T1000 (cell line): ENCODE results near the gene CHFR.
"Not testable (repeated sequence)": the region's sequence is repeated elsewhere in the genome, so short reads cannot be mapped to it uniquely, and the experiment has no call there.

ENCODE experiments used
- DNase-seq: peaks from one replicate; lab custom pipeline; 2025; ENCODE audit warnings: mixed read lengths; lab: John Stamatoyannopoulos, UW

CHFR gene, protein sequence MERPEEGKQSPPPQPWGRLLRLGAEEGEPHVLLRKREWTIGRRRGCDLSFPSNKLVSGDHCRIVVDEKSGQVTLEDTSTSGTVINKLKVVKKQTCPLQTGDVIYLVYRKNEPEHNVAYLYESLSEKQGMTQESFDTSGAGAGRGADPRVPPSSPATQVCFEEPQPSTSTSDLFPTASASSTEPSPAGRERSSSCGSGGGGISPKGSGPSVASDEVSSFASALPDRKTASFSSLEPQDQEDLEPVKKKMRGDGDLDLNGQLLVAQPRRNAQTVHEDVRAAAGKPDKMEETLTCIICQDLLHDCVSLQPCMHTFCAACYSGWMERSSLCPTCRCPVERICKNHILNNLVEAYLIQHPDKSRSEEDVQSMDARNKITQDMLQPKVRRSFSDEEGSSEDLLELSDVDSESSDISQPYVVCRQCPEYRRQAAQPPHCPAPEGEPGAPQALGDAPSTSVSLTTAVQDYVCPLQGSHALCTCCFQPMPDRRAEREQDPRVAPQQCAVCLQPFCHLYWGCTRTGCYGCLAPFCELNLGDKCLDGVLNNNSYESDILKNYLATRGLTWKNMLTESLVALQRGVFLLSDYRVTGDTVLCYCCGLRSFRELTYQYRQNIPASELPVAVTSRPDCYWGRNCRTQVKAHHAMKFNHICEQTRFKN

DNA sequence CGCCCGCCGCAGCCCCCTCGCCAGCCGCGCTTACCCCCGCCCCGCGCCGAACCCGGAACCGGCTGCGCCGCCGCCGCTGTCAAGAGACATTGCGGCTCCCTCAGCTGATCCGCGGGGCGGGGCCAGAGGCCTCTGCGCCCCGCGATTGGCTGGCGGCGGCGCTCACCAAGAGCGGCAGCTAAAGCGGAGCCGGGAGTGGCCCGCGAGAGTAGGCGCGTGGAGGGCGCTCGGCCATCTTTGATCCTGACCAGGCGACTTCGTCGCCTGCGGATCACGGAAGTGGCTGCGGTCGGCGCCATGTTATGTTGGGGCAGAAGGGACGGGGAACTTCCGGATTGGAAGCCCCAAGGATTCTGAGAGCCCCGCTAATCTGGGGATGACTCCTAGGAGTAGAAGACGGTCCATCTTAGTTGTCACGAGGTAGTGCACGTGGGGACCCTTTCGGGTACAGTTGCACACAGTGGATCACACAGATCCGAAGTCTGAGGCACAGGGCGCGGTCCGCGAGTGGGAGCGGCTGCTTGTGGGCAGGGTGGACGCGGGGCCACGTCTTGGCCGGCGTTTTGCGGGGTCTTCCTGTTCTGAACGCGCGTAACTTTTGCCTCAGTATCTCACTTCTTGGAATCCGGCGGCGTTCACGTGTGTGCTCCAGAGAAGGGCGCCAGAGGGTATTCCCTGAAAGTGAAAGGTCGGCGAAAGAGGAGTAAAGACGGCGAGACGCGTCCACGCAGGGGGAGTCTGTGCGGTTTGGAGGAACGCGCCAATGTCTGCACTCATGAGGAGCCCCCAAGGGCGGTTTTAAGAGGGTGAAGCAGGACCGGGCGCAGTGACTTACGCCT is at the start of gene CHFR:
Gene CHFR (minus strand): TSS at position 93 of the 839 bp plus-strand sequence. CDS start 277 bp downstream, outside the sequence.
- DNase-seq = peak; percentile 82

DNA sequence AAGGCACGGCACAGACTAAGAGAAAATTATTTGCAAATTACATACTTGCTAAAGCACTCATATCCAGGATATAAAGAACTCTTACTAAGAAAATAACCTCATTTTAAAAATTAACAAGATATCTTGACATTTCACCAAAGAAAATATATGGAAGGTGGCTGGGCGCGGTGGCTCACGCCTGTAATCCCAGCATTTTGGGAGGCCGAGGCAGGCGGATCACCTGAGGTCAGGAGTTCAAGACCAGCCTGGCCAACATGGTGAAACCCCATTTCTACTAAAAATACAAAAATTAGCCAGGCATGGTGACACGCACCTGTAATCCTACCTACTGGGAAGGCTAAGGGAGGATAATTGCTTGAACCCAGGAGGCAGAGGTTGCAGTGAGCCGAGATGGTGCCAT is 49.5 kb upstream of the CHFR start:
- DNase-seq = not testable (repeated sequence)

DNA sequence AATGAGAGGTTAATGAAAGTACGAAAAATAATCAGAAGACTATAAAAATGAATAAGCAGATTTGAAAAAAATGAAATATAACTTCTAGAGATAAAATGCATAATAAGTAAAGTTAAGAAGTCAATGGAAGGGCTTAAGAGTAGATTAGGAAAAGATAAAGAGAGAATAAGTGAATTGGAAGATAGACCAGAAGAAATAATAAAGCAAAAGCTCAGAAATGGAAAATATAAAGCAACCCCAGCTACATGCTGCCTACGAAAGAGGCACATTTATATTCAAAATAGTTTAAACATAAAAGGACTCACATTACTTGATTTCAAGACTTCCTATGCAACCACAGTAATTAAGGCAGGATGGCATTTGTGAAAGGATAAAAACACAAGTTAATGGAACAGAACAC is 48.8 kb upstream of the CHFR start:
- DNase-seq = no peak

DNA sequence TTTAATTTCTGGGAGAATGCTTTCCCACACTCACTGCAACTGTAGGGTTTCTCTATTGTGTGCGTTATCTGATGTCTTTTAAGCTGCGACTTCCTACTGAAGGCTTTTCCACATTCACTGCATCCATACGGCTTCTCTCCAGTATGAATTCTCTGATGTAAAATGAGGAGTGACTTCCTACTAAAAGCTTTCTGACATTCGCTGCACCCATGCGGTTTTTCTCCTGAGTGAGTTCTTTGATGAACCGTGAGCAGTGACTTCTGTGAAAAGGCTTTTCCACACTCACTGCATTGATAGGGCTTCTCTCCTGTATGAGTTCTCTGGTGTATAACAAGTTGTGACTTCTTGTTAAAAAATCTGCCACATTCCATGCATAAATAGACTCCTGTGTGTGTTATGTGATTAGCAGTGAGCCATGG is 39.0 kb upstream of the CHFR start:
- no peak for DNase-seq

DNA sequence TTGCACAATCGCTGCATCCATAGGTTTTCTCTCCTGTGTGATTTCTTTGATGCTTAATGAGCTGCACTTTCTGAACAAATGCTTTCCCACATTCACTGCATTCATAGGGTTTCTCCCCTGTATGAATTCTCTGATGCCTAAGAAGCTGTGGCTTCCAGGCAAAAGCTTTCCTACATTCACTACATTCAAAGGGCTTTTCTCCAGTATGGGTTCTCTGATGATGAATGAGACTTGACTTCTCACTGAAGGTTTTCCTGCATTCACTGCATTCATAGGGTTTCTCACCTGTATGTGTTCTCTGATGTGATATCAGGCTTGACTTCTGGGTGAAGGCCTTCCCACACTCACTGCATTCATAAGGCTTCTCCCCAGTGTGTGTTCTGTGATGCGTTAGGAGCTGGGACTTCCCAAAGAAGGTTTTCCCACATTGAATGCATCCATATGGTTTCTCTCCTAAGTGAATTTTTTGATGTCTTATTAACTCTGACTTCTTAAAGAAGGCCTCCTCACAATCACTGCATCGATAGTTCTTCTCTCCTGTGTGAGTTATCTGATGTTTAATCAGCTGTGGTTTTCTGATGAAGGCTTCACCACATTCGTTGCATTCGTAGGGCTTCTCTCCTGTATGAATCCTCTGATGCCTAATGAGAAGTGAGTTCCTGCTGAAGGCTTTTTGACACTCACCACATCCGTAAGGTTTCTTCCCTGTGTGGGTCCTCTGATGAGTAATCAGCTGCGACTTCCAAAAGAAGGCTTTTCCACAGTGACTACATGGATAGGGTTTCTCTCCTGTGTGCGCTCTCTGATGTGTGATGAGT is 38.4 kb upstream of the CHFR start:
- no peak for DNase-seq

DNA sequence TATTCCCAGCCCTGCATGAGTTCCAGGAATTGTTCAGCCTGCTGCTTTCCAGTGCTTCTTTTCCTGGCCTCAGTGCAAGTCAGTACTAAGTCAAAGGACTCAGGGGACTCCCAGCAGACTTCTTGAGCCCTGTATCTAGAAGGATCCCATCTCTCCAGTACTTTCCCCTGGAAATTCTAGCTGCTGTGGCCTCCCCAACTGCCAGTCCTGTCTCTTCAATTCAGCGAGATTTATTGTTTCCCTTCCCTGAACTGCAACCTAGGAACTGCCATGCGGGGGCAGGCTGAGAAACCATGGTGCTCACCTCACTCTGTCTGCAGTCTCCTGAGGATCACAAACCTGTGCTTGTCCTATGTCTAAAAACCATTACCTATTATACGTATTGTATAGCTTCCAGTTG is 37.0 kb upstream of the CHFR start:
- no peak for DNase-seq

DNA sequence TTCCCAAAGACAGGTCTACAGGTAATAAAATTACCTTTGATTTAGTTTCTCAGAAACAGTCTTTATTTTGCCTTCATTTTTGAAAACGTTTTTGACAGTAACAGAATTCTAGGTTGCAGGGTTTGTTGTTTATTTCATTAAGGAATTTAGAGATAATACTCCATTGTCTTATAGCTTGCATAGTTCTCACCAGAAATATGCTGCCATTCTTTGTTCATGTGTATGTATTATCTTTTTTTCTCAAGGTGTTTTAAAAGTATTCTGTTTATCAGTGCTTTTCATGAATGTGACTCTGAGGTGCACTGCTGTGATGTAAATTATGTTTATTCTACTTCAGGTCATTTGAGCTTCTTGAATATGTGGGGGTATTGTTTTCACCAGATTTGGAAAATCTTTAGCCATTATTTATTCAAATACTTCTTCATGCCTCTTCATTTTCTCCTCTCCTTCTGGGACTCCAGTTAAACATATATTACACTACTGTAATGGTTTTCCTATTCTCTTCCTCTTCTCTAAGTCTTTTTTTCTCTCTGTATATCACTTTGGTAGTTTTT is 36.0 kb upstream of the CHFR start:
- DNase-seq = no peak

DNA sequence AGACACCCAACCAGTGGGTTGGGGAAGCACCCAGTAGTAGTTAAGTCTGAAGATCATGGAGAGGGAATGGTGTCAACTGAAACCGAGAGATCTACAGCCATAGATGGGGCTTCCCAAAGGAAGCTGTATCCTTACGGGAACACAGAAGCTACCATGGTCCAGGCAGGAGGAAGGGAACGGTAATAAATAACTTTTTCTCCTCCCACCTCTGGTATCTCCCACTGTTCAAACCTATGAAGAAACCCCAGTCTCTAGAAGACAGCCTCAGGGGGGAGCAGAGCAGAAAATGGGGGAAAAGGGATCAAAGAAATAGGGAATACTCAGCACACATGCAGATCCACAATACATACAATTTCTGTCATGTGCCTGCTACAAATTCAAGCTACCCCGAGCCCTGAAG is 35.3 kb upstream of the CHFR start:
- DNase-seq = no peak

DNA sequence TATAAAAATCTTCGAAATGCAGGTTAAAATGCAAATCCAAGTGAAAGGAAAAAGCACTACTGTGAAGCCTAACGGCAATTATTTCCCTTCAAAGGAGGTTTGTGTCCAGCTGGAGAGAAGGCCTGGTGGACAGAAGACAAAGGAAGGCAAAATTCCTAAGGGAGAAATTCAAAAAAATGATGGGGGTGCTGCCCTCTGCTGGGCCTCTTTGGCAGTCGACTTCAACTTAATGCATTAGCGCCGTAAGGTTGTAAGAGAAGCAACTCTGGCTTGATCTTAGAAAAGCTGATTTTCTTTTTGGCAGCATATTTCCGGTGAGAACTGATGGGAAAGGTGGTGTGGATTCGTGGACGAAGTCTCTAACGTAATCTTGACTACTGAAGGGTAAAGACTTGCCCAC is 34.3 kb upstream of the CHFR start:
- DNase-seq = no peak

DNA sequence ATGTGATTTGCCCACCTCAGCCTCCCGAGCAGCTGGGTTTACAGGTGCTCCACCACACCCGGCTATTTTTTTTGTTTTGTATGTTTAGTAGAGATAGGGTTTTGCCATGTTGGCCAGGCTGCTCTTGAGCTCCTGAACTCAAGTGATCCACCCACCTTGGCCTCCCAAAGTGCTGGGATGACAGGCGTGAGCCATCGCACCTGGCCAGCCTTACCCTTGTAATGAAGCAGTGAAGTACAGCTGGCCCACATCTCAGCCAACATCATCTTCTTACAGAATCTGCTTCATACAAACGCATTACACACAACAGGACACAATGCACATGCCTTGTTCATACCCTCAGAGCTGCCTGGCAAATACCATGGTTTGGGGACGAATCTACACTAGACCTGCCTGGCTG is 31.3 kb upstream of the CHFR start:
- no peak for DNase-seq

DNA sequence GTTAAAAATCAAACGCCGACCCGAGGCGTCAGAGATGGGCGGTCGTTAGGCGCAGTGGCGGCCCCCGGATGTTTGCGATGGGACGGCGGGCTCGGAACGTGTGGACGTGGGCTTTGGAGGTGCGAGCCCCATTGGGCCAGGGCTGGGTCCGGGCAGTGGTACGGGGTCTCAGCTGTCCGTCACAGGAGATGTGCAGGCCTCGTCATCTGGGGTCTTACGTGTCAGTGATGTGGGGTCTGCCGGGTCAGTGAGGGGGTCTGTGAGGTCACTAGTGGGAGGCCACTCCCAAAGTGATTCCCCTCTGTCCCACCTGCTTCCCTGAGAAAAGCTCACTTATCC is 21.6 kb upstream of the CHFR start:
- DNase-seq = no peak

DNA sequence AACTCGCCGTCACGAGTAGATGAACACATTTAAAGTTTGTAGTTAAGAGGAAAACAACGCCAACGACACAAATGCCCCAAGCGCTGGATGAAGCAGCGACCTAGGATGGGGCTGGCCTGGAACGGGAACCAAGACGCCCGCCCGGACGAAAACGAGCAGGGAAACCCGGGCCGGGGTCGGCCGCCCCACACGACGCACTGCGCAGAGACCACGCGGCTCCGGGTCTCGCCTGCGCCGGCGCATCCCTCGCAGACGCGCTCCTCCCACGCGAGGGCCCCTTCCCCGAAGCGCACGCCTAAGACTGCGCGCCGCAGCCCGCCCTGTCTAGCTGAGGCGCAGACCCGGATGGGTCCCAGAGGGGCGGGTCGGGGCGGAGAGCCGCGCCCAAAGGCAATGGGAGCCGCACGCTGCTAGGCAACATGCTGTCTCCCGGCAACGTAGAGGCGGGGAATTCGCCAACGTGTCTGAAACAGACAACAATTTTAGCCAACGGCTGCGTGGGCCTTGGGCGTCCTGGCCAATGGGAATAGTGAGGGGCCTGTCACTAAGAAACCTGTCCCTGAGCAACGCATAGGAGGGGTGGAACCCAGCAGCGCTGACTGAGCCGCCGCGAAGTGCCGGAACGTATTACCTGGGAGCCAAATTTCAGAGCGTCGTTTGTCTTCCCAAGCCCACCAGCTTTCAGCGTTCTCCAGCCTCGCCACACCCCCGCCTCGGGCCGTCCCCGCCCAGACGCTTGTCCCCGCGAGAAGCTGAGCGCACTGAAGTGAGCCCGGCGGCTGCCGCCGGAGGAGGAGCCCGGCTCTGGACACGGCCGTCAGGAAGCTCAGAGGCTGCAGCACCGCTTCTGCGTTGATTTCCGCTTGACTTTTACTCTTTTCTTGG is 21.0 kb upstream of the CHFR start:
- peak; percentile 90 for DNase-seq

DNA sequence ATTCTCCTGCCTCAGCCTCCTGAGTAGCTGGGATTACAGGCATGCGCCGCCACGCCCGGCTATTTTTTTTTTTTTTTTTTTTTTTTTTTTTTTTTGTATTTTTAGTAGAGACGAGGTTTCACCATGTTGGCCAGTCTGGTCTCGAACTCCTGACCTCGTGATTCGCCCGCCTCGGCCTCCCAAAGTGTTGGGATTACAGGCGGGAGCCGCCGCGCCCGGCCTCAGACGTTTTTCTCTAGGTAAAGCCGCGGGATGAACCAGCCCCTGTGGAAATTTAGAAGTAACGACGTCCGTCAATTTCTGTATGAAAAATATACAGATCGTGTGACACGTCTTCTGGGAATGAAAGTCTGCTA is 20.4 kb upstream of the CHFR start:
- DNase-seq = not testable (repeated sequence)

DNA sequence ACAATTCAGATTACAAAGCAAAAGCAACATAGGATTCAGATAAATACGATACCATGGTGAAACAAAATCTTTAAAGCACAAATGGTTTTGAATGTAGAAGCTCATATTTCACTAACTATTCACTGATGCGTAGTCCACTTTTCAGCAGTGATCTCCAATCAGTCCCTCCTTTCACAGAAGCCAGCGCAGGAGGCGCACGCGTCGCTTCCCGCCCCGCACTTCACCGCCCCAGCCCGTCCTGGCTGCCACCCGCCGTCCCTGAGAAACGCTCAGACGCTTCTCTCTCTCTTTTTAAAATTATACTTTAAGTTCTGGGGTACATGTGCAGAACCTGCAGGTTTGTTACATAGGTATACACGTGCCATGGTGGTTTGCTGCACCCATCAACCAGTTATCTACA is 19.8 kb upstream of the CHFR start:
- DNase-seq = no peak

DNA sequence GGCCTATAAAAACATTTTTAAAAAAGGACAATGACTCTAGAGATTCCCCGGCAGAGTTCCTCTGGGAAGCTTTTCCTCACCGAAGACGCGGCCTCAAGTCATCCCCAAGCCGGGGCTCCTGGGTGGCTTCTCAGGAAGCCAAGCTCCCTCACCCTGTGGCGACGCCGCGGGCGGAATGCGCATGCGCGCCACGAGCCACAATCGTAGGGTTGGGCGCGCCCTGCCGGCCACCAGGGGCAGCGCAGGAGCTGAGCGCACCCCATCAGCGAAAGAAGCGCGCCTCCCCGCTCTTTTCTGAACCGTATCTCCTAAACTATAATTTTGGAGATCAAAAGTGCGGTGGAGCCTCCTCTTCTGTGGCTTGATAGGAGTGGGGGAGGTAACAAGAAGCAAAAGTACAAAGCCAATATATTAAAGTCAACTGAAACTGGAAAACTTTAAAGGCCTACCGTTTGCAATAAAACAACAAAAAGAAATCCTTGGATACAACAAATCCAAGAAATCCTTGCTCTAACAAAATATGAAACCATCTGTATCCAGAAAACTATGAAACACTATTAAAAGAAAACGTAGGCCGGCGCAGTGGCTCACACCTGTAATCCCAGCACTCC is 17.4 kb upstream of the CHFR start:
- peak; percentile 70 for DNase-seq

DNA sequence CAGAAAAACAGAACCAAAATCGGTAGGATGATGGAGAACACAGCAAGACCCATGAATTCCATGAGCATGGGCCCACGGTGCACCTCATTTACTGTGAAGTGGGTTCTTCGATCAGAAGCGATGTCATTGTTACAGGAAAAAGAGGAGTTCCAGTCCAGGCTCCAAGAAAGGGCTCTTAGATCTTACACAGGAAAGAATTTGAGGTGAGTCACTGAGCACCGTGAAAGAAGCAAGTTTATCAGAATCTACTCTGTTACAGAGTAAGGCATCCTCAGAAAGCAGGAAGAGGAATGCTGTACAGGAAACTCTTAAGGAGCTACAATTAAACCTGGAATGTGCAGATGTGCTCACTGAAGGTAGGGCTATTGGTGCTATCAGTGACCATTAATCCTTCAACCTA is 11.6 kb upstream of the CHFR start:
- no peak for DNase-seq

DNA sequence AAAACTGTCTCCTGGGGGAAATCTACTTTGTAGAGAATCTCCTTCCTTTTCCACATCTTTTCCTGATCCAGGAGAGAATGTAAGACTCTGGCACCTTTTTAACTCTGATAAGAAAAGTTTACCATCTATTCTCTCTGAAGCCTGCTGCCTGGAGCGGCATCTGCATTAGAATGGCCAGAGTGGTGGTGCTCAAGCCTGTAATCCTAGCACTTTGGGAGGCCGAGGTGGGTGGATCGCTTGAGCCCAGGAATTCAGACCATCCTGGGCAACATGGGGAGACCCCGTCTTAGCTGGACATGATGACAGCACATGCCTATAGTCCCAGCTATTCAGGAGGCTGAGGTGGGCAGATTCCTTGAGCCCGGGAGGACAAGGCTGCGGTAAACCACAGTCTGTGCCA is 1.4 kb upstream of the CHFR start:
- DNase-seq = no peak

DNA sequence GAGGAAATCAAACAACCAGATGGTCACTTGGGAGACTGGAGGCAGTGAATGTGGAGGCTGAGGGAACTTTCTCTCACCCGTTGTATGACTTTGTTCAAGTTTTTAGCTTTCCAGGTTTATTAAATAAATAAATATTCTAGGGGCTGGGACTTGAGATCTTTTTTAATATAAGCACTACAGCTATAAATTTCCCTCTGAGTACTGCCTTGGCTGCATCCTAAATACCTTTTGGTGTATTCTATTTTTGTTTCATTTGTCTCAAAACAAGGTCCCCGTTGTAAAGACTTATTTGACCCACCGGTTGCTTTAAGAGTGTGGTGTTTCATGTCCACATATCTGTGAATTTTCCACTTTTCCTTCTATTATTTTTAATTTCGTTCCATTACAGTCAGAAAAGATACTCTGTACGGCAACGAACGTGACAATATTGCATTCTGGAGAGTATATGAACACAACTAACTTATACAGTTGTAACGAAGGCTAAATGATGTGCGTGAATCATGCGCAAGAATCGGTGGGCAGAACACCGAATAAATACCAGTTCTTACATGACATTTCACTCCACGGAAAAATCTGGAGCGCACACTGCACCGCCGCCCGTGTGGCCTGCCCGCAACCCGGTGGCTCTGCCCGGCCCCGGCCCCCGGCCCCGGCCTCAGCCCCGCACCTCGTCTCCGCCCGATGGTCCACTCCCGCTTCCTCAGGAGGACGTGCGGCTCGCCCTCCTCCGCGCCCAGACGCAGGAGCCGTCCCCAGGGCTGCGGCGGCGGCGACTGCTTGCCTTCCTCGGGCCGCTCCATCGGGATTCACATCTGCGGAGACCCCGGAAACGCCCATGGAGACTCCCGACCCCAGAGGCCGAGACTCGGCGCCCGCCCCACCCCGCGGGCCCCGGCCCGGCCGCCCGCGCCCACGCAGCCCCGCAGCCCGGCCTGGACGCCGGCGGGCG is 602 bp downstream of the CHFR start:
- DNase-seq = no peak

DNA sequence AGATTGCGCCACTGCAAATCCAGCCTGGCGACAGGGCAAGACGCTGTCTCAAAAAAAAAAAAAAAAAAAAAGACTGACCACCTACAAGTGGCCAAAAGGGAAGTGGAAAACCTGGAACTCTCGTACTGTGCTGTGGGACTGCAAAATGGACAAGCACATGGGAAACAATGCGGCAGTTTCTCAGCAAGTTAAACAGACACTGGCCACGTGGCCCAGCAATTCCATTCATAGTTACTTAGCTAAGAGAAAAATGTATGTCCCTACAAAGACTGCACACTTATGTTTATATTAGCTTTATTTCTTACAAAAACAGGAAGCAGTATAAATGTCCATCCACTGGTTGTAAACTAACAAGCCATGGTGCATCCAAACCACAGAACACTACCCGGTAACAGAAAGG is 5.6 kb downstream of the CHFR start:
- DNase-seq = no peak
